Stimulated activated CD4-positive, alpha-beta T cell treated with anti-CD3 and anti-CD28 coated beads, Interleukin-15, amount 100 ng/mL, for 1 hour (primary cell): Measurements from ENCODE around the gene KLHL2.
"Not testable (repeated sequence)": the region's sequence is repeated elsewhere in the genome, so short reads cannot be mapped to it uniquely, and the experiment has no call there.

Source experiments
- DNase-seq, 2 donors: peaks; one replicate each; pipeline ENCODE4 v3.0.0-alpha.2; 2020; ENCODE audit warnings: low read depth in 1 of 2, low spot score in 1 of 2

KLHL2 gene

GRCh38 chr4:165327211-165328100 is 120.1 kb downstream of the KLHL2 start, which contains the start of gene MSMO1:
MSMO1 (plus strand) TSS chr4:165327669; CDS start chr4:165333371, 5,702 bp downstream.
- DNase-seq: peak; percentile 95

GRCh38 chr4:165328101-165328425 is 120.7 kb downstream of the KLHL2 start:
- DNase-seq: no peak

- no peak for DNase-seq
Measured at GRCh38 chr4:165328708-165329107, 121.3 kb downstream of the KLHL2 start.

- DNase-seq: no peak
Measured at GRCh38 chr4:165330071-165330470, 122.7 kb downstream of the KLHL2 start.

- DNase-seq: no peak
Measured at GRCh38 chr4:165330666-165331065, 123.3 kb downstream of the KLHL2 start.

- DNase-seq: no peak
Measured at GRCh38 chr4:165331359-165331758, 124.0 kb downstream of the KLHL2 start.

- DNase-seq: no peak
Measured at GRCh38 chr4:165331823-165332222, 124.5 kb downstream of the KLHL2 start.

GRCh38 chr4:165332502-165332901 is 125.1 kb downstream of the KLHL2 start:
- no peak for DNase-seq

GRCh38 chr4:165335163-165335703 is 127.9 kb downstream of the KLHL2 start:
- DNase-seq: no peak

- no peak for DNase-seq
Measured at GRCh38 chr4:165336743-165337142, 129.4 kb downstream of the KLHL2 start.

GRCh38 chr4:165342340-165342739 is 135.0 kb downstream of the KLHL2 start:
- not testable (repeated sequence) for DNase-seq

GRCh38 chr4:165343353-165344191 is 136.2 kb downstream of the KLHL2 start:
- DNase-seq: no peak

- DNase-seq: no peak
Measured at GRCh38 chr4:165345666-165346417, 138.5 kb downstream of the KLHL2 start.

GRCh38 chr4:165347647-165348569 is 140.5 kb downstream of the KLHL2 start:
- DNase-seq: no peak

- DNase-seq: no peak
Measured at GRCh38 chr4:165351359-165352130, 144.2 kb downstream of the KLHL2 start.

GRCh38 chr4:165355900-165356300 is 148.5 kb downstream of the KLHL2 start:
- DNase-seq: no peak

GRCh38 chr4:165359506-165359905 is 152.1 kb downstream of the KLHL2 start:
- DNase-seq: no peak

GRCh38 chr4:165360041-165360695 is 152.8 kb downstream of the KLHL2 start:
- DNase-seq: no peak
